ENCODE data around the gene TRIB2. TPM values are rescaled to one million over a fixed set of nuclear protein-coding genes. Genes with fewer than 3 reads are reported as not detected.

Gene TRIB2
- total RNA-seq, result 100 to 1,000 TPM; 182 to 554 (median 315) TPM

- Histone ChIP-seq H3K4me3 (peak within 1 kb of the TSS; percentile 85 to 91 (median 86)), H3K36me3 (no peaks in the 10 kb centered on the region), H3K27ac (peak within 1 kb of the TSS; percentile 91 to 96 (median 94)), H3K27me3 (no peaks in the 10 kb centered on the region), H3K9me3 (no peaks in the 10 kb centered on the region), H3K4me1 (peaks cover 0 to 48% (median 16%) of the 10 kb centered on the region in 4 donors)
- 1 to 2% methylated on average over 39 to 45 of the region's 90 CpGs for WGBS, 2 donors
- DNase-seq (ENCODE audit: low spot score in 2 of 2), result peak; percentile 76 to 82
- TF ChIP-seq, protein P1, sequence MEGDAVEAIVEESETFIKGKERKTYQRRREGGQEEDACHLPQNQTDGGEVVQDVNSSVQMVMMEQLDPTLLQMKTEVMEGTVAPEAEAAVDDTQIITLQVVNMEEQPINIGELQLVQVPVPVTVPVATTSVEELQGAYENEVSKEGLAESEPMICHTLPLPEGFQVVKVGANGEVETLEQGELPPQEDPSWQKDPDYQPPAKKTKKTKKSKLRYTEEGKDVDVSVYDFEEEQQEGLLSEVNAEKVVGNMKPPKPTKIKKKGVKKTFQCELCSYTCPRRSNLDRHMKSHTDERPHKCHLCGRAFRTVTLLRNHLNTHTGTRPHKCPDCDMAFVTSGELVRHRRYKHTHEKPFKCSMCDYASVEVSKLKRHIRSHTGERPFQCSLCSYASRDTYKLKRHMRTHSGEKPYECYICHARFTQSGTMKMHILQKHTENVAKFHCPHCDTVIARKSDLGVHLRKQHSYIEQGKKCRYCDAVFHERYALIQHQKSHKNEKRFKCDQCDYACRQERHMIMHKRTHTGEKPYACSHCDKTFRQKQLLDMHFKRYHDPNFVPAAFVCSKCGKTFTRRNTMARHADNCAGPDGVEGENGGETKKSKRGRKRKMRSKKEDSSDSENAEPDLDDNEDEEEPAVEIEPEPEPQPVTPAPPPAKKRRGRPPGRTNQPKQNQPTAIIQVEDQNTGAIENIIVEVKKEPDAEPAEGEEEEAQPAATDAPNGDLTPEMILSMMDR (IDR thresholded peaks at IDR 0.05), result peak in 1 of 5 experiments; percentile 19
- peak in 1 of 2 donors; percentile 74 for TF ChIP-seq EP300 (IDR thresholded peaks at IDR 0.05)
- TF ChIP-seq POLR2A (IDR thresholded peaks at IDR 0.05), result peak in 1 of 2 donors; percentile 55
Observed at GRCh38 chr2:12716282-12717190, at the start of gene TRIB2. Gene TRIB2, plus strand, starts transcription at chr2:12716936. Its CDS starts 1,372 bp downstream, at chr2:12718308.

- Histone ChIP-seq H3K9me3 (peaks cover 0 to 16% (median 7%) of the 10 kb centered on the region in 4 donors), H3K4me1 (no peaks in the 10 kb centered on the region), H3K36me3 (no peaks in the 10 kb centered on the region), H3K27ac (no peak overlapping the region), H3K4me3 (no peak overlapping the region), H3K27me3 (no peaks in the 10 kb centered on the region)
- TF ChIP-seq, protein P1 (IDR thresholded peaks at IDR 0.05), result no peak
- DNase-seq (ENCODE audit: low spot score in 2 of 2), result no peak
- 80 to 81% methylated on average over 3 of the region's 3 CpGs for WGBS, 2 donors
Observed at GRCh38 chr2:12669036-12669435, 47.7 kb upstream of the TRIB2 start.

DNA sequence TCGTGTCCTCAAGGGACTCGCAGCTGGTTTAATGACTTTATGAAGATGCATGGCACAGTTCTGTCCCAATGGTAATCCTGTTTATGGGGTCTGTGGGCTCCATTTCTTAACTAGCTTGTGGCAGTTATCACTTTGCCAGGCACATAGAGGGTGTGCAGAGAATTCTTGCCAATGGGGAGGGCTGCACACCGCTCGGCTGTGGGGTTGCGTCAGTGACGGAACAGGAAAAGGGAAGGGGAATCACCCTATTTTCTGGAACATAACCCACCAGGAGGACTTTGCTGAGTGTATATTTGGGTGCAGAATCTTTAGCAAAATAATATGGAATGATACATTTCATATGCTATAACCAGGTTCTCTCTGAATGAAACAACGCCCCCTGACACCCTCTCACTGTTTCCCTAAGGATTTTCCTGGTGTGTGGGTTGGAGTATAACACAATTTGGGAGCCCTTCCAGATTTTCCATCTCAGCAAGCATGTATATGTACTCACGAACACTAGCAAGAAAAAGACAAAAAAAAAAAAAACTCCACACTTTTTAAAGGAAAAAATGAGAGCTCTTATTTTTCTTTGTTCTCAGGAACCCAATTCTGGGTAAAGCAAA lies 43.9 kb upstream of the TRIB2 start:
- Histone ChIP-seq H3K4me3 (no peak overlapping the region), H3K4me1 (no peaks in the 10 kb centered on the region), H3K27me3 (no peaks in the 10 kb centered on the region), H3K36me3 (no peaks in the 10 kb centered on the region), H3K27ac (no peak overlapping the region), H3K9me3 (no peaks in the 10 kb centered on the region)
- no peak for DNase-seq (ENCODE audit: low spot score in 2 of 2)
- no peak for TF ChIP-seq POLR2A (IDR thresholded peaks at IDR 0.05)
- TF ChIP-seq, protein P1 (IDR thresholded peaks at IDR 0.05), result no peak
- no peak for TF ChIP-seq EP300 (IDR thresholded peaks at IDR 0.05)
- 72 to 73% methylated on average over 8 of the region's 8 CpGs for WGBS, 2 donors

DNA sequence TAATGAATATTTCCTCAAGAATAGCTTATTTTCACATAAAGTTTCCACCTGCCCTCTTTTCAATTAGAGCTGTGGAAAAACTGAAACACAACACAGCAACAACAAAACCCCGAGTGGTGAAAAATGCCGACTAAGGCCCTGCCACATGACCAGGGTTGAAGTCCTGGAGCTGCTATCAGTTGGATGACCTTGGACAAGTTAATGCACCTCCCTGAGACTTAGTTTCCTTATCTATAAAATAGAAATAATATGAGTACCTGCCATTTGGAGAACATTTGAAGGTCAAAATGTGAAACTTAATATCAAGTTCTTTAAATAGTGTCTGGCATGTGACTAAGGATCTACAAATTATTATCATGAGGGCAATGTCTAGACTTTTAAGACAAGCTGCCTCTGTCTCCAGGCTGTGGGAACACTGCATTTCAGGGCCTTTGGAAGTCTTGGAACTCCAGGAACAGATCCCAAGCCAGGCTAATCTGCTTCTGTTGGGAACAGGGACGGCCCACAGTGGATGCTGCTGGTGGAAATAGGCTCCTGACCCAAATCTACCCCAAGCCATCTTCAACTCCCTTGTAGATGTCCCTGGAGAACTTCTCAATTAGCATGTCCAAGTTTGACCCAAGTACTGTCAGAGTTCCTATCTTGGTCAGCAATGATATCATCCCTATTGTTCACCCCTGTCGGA lies 42.0 kb upstream of the TRIB2 start:
- DNase-seq (ENCODE audit: low spot score in 2 of 2), result no peak
- Histone ChIP-seq H3K27me3 (no peaks in the 10 kb centered on the region), H3K9me3 (no peaks in the 10 kb centered on the region), H3K4me1 (no peaks in the 10 kb centered on the region), H3K27ac (no peak overlapping the region), H3K36me3 (no peaks in the 10 kb centered on the region), H3K4me3 (no peak overlapping the region)
- TF ChIP-seq EP300 (IDR thresholded peaks at IDR 0.05), result no peak
- no peak for TF ChIP-seq POLR2A (IDR thresholded peaks at IDR 0.05)
- TF ChIP-seq, protein P1 (IDR thresholded peaks at IDR 0.05), result no peak
- 82 to 92% methylated on average over 4 of the region's 4 CpGs for WGBS, 2 donors

Data from tibial nerve (tissue), 4 donors.